Lung (tissue), 12 donors: ENCODE measurements around the gene DISP2. TPM values are rescaled to one million over a fixed set of nuclear protein-coding genes. Genes with fewer than 3 reads are reported as not detected.

ENCODE experiments used
- ATAC-seq: fragments of 200-7000 bp; cut with Tn5 transposase; one replicate; pipeline ENCODE4 v1.9.1; 2020; ENCODE audit warnings: moderate number of reproducible peaks; ENCODE audit not compliant: insufficient read depth, low FRiP score
- DNase-seq, 3 donors: peaks; one replicate each; pipeline ENCODE4 v3.0.0-alpha.2; 2013 to 2017
- H3K27ac ChIP-seq, 2 donors: one replicate each; pipeline ENCODE4 v1.5.1; 2013; ENCODE audit warnings: mild to moderate bottlenecking in 2 of 2, moderate library complexity in 2 of 2, control low read depth in 1 of 2, inconsistent platforms in 1 of 2, low read depth in 1 of 2, low read length in 1 of 2
- H3K27me3 ChIP-seq, 3 donors: one replicate each; pipeline ENCODE4 v1.5.1; 2013; ENCODE audit warnings: low read length in 2 of 3; ENCODE audit not compliant: control insufficient read depth in 3 of 3, insufficient read depth in 3 of 3
- H3K36me3 ChIP-seq, 4 donors: one replicate each; pipeline ENCODE4 v1.5.1; 2013; ENCODE audit warnings: low read length in 4 of 4, mild to moderate bottlenecking in 1 of 4, moderate library complexity in 1 of 4; ENCODE audit not compliant: control insufficient read depth in 4 of 4, insufficient read depth in 4 of 4
- H3K4me1 ChIP-seq, 5 donors: one replicate each; pipeline ENCODE4 v1.5.1; 2013; ENCODE audit warnings: low read length in 5 of 5, mild to moderate bottlenecking in 2 of 5, moderate library complexity in 1 of 5; ENCODE audit not compliant: control insufficient read depth in 5 of 5, insufficient read depth in 5 of 5
- H3K4me3 ChIP-seq: one replicate; pipeline ENCODE4 v1.5.1; 2013; ENCODE audit warnings: mild to moderate bottlenecking, control low read depth, moderate library complexity
- H3K9ac ChIP-seq, 2 donors: one replicate each; pipeline ENCODE4 v1.5.1; 2013; ENCODE audit warnings: low read length in 2 of 2, control low read depth in 1 of 2; ENCODE audit not compliant: insufficient read depth in 1 of 2
- H3K9me3 ChIP-seq, 4 donors: one replicate each; pipeline ENCODE4 v1.5.1; 2013; ENCODE audit warnings: low read length in 3 of 4, mild to moderate bottlenecking in 1 of 4, moderate library complexity in 1 of 4; ENCODE audit not compliant: control insufficient read depth in 4 of 4, insufficient read depth in 3 of 4
- WGBS, 2 donors: extraction: QIAGEN DNeasy Blood & Tissue Kit; methylation state at CpG; one replicate each; pipeline ENCODE4 v1.1.7; 2013; 5-methylcytosine and 5-hydroxymethylcytosine counted together
- polyA plus RNA-seq, 2 donors: library from polyadenylated mRNA; stranded (reverse); fragments of 200-250 nt; gene quantifications; one replicate each; pipeline ENCODE4 v1.2.1, GENCODE V29; 2013
- total RNA-seq, 2 donors: library from RNA; depleted of rRNA in 1 of 2; stranded (reverse); fragments of >200 nt in 1 of 2; gene quantifications; one replicate each; pipeline ENCODE4 v1.2.1, GENCODE V29; 2014 to 2021
- TF ChIP-seq, protein P1 (sequence below): IDR thresholded peaks from 2 replicates; pipeline ENCODE4 v1.5.1; 2012; ENCODE audit warnings: mild to moderate bottlenecking; ENCODE audit errors: control extremely low read depth, extremely low read depth
- donor health status: control.
- donor health status: control.
- donor health status: Bipolar disorder and iron deficiency.
- donor health status: healthy.
- donor health status: DM: yes; HTN: yes; CAD: no.

Gene DISP2
- total and polyA plus RNA-seq, 4 donors = 0.06 to 2.5 (median 0.76) TPM

DNA sequence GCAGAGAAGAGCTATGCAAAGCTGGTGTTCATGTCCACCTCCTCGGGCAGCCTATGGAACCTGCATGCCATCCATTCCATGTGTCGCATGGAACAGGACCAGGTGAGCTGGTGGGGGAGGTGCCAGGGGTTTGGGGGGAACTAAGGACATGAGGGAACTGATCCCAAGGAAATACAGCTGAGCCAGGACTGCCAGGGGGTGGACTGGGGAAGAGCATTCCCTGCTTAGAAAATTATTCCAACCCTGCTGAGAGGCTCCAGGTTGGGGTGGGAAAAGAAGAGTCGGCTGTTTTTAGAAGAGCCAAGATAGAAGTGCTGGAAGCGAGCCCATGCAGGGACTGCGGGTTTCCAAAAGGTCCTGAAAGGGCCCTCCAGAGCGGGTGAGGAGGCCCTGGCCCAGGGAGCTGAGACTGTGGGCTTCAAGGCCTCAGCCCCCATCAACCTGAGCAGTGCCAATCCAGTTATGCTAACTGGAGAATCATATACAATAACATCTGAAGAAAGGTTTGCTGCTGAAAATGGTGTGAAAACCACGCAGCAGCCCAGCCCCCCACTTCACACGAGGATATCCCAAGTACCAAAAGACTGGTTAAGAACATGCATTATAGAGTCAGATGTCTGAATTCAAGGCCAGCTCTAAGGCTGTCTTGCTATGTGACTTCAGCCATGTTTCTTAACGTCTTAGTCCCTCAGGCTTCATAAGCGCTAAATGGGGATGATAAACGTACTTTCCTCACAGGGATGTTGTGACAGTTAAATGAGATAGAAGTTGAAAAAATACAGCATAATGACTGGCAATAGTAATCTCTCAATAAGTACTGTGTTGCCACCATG, 7.8 kb downstream of the DISP2 start:
- Histone ChIP-seq H3K4me3 (no peak overlapping the region), H3K9ac (no peak overlapping the region), H3K4me1 (peaks cover 0 to 13% (median 0%) of the 10 kb centered on the region in 5 donors), H3K27me3 (peaks cover 0 to 7% (median 0%) of the 10 kb centered on the region in 3 donors), H3K27ac (peak overlapping the region in 1 of 2 donors; percentile 51), H3K9me3 (no peaks in the 10 kb centered on the region), H3K36me3 (no peaks in the 10 kb centered on the region)
- TF ChIP-seq, protein P1, sequence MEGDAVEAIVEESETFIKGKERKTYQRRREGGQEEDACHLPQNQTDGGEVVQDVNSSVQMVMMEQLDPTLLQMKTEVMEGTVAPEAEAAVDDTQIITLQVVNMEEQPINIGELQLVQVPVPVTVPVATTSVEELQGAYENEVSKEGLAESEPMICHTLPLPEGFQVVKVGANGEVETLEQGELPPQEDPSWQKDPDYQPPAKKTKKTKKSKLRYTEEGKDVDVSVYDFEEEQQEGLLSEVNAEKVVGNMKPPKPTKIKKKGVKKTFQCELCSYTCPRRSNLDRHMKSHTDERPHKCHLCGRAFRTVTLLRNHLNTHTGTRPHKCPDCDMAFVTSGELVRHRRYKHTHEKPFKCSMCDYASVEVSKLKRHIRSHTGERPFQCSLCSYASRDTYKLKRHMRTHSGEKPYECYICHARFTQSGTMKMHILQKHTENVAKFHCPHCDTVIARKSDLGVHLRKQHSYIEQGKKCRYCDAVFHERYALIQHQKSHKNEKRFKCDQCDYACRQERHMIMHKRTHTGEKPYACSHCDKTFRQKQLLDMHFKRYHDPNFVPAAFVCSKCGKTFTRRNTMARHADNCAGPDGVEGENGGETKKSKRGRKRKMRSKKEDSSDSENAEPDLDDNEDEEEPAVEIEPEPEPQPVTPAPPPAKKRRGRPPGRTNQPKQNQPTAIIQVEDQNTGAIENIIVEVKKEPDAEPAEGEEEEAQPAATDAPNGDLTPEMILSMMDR = no peak
- 87 to 90% methylated on average over 11 of the region's 11 CpGs for WGBS, 2 donors
- DNase-seq (no peak), ATAC-seq (no peak)

DNA sequence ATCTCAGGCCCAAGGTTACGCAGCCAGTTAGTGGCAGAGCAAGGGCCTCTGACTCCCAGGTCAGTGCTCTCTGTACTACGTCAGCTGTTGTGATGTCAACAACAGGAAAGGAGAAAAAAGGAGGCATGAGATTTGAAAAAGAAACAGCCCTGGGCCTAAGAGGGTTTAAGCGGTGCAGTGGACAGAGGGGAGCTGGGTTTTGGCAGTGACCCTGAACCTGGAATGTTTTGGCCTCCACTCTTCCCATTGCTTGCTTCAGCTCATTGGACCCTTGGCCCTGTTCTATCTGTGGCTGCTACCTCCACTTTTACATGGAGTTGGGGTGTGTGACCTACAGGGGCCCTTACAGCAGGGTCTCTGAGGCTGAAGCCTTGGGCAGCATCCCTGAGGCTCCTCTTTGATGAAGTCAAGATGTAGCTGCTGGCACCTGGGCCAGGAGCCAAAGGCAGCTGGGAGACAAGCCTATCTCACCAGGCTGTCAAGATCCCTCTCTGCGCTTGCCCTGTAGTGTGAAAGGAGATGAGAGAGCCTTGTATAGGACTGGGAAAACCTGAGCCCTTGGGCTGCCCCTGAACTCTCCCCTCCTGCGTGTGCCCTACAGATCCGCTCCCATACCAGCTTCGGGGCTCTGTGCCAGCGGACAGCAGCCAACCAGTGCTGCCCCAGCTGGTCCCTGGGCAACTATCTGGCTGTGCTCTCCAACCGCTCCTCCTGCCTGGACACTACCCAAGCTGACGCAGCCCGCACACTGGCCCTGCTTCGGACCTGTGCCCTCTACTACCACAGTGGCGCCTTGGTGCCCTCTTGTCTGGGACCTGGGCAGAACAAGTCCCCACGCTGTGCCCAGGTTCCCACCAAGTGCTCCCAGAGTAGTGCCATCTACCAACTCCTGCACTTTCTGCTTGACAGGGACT, 8.7 kb downstream of the DISP2 start:
- no peak overlapping the region for H3K9ac ChIP-seq
- DNase-seq (no peak), ATAC-seq (no peak)
- peaks cover 0 to 13% (median 0%) of the 10 kb centered on the region in 5 donors for H3K4me1 ChIP-seq
- peaks cover 0 to 7% (median 0%) of the 10 kb centered on the region in 3 donors for H3K27me3 ChIP-seq
- no peak overlapping the region for H3K4me3 ChIP-seq
- H3K36me3 ChIP-seq = no peaks in the 10 kb centered on the region
- TF ChIP-seq, protein P1 = no peak
- no peaks in the 10 kb centered on the region for H3K9me3 ChIP-seq
- H3K27ac ChIP-seq = peak overlapping the region in 1 of 2 donors; percentile 78
- 93 to 94% methylated on average over 14 of the region's 14 CpGs for WGBS, 2 donors

DNA sequence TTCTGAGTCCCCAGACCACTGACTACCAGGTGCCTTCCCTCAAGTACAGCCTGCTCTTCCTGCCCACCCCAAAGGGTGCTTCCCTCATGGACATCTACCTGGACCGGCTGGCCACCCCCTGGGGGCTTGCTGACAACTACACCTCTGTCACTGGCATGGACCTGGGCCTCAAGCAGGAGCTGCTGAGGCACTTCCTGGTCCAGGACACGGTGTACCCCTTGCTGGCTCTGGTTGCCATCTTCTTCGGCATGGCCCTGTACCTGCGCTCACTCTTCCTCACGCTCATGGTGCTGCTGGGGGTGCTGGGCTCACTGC, 9.3 kb downstream of the DISP2 start:
- H3K27ac ChIP-seq = peak overlapping the region in 1 of 2 donors; percentile 78
- DNase-seq (no peak), ATAC-seq (no peak)
- TF ChIP-seq, protein P1 = no peak
- peaks cover 0 to 13% (median 0%) of the 10 kb centered on the region in 5 donors for H3K4me1 ChIP-seq
- H3K9ac ChIP-seq = no peak overlapping the region
- peaks cover 0 to 2% (median 0%) of the 10 kb centered on the region in 3 donors for H3K27me3 ChIP-seq
- H3K4me3 ChIP-seq = no peak overlapping the region
- WGBS, 2 donors = 69 to 72% methylated on average over 5 of the region's 5 CpGs
- no peaks in the 10 kb centered on the region for H3K9me3 ChIP-seq
- no peaks in the 10 kb centered on the region for H3K36me3 ChIP-seq
